Left ventricle myocardium inferior (tissue), 1 donor: ENCODE data around the gene MAPK4. TPM values are rescaled to one million over a fixed set of nuclear protein-coding genes. Genes with fewer than 3 reads are reported as not detected.
A peak's percentile ranks its signal among the peaks of the same experiment; 100 is the strongest.
"Not testable (repeated sequence)": the region's sequence is repeated elsewhere in the genome, so short reads cannot be mapped to it uniquely, and the experiment has no call there.

Experiments
- DNase-seq: peaks from one replicate; pipeline ENCODE4 v3.0.0-alpha.2; 2020
- H3K27ac ChIP-seq: fragments of 200-600 bp; replicated peaks from 2 replicates; pipeline ENCODE4 v1.8.0; 2021
- H3K27me3 ChIP-seq: fragments of 200-600 bp; 2 replicates; pipeline ENCODE4 v1.8.0; 2021; ENCODE audit warnings: low read depth
- H3K36me3 ChIP-seq: fragments of 200-600 bp; 2 replicates; pipeline ENCODE4 v1.8.0; 2021
- H3K4me1 ChIP-seq: fragments of 200-600 bp; 2 replicates; pipeline ENCODE4 v1.8.0; 2021
- H3K4me3 ChIP-seq: fragments of 200-600 bp; 2 replicates; pipeline ENCODE4 v1.8.0; 2021; ENCODE audit warnings: mild to moderate bottlenecking, moderate library complexity
- H3K9me3 ChIP-seq: fragments of 200-600 bp; replicated peaks from 2 replicates; pipeline ENCODE4 v1.8.0; 2021
- CTCF ChIP-seq: fragments of 200-600 bp; IDR thresholded peaks from 2 replicates; pipeline ENCODE4 v1.8.0; 2021; ENCODE audit warnings: antibody characterized with exemption, mild to moderate bottlenecking, borderline replicate concordance
- intact Hi-C: fragments of 100-400 bp; cut with micrococcal nuclease; formaldehyde crosslinking; loops from one replicate; pipeline ENCODE4 v1.11.0; 2022
- total RNA-seq: library from RNA; stranded (reverse); fragmentation: NEBNext Ultra II Directional; extraction: Animal tissue kit (Norgen Biotek cat#: 25700); gene quantifications from one replicate; pipeline ENCODE4 v1.2.1, GENCODE V29; 2021
- donor health status: DM: no; HTN: yes; CAD: no; lungs with severe emphysema.

MAPK4 gene
- total RNA-seq, 1 donor from 2014 or later, result 21.7 TPM

- H3K4me1 ChIP-seq, result peaks cover 22% of the 10 kb centered on the region
- peak overlapping the region; percentile 76 for H3K27ac ChIP-seq
- intact Hi-C loops, result no loop called here
- DNase-seq, result no peak
- TF ChIP-seq CTCF, result no peak
- peaks cover 15% of the 10 kb centered on the region for H3K9me3 ChIP-seq
- peak overlapping the region; percentile 80 for H3K4me3 ChIP-seq
- peaks cover 64% of the 10 kb centered on the region for H3K27me3 ChIP-seq
- H3K36me3 ChIP-seq, result no peaks in the 10 kb centered on the region
Measured at GRCh38 chr18:50558948-50559751, 737 bp upstream of the MAPK4 start.

GRCh38 chr18:50560681-50561629 lies 1.1 kb downstream of the MAPK4 start:
- Histone ChIP-seq H3K36me3 (no peaks in the 10 kb centered on the region), H3K27ac (peak overlapping the region; percentile 70), H3K27me3 (peaks cover 66% of the 10 kb centered on the region), H3K9me3 (peaks cover 2% of the 10 kb centered on the region), H3K4me1 (peaks cover 22% of the 10 kb centered on the region), H3K4me3 (peak overlapping the region; percentile 80)
- TF ChIP-seq CTCF, result no peak
- DNase-seq, result no peak
- intact Hi-C loops, result no loop called here

GRCh38 chr18:50562258-50562657 lies 2.4 kb downstream of the MAPK4 start:
- H3K4me3 ChIP-seq, H3K9me3 ChIP-seq, H3K27ac ChIP-seq, DNase-seq, intact Hi-C loops, H3K36me3 ChIP-seq: not testable (repeated sequence)
- peaks cover 66% of the 10 kb centered on the region for H3K27me3 ChIP-seq
- H3K4me1 ChIP-seq, result peaks cover 22% of the 10 kb centered on the region

- intact Hi-C loops, result no loop called here
- H3K9me3 ChIP-seq, result no peaks in the 10 kb centered on the region
- H3K27ac ChIP-seq, result no peak overlapping the region
- DNase-seq, result no peak
- no peaks in the 10 kb centered on the region for H3K36me3 ChIP-seq
- TF ChIP-seq CTCF, result no peak
- H3K4me3 ChIP-seq, result no peak overlapping the region
- peaks cover 66% of the 10 kb centered on the region for H3K27me3 ChIP-seq
- peaks cover 22% of the 10 kb centered on the region for H3K4me1 ChIP-seq
Measured at GRCh38 chr18:50562686-50563085, 2.8 kb downstream of the MAPK4 start.

GRCh38 chr18:50563376-50563775 lies 3.5 kb downstream of the MAPK4 start:
- H3K27me3 ChIP-seq, result peaks cover 61% of the 10 kb centered on the region
- H3K4me1 ChIP-seq, result peaks cover 22% of the 10 kb centered on the region
- intact Hi-C loops, result no loop called here
- H3K27ac ChIP-seq, result no peak overlapping the region
- no peak overlapping the region for H3K4me3 ChIP-seq
- peaks cover 6% of the 10 kb centered on the region for H3K9me3 ChIP-seq
- TF ChIP-seq CTCF, result no peak
- H3K36me3 ChIP-seq, result no peaks in the 10 kb centered on the region
- no peak for DNase-seq
